Vagina (tissue), 2 donors: ENCODE measurements around the gene TBX18.

Source experiments
- POLR2A ChIP-seq, 2 donors: fragments of 450-650 bp; IDR thresholded peaks; one replicate each; pipeline ENCODE4 v1.6.1; 2017; ENCODE audit warnings: antibody characterized with exemption in 2 of 2, mild to moderate bottlenecking in 2 of 2, moderate library complexity in 2 of 2
- POLR2AphosphoS5 ChIP-seq, 2 donors: sonication (generic); formaldehyde crosslinking; IDR thresholded peaks; one replicate each; pipeline ENCODE4 v1.9.0; 2017; ENCODE audit warnings: antibody characterized with exemption in 2 of 2, mild to moderate bottlenecking in 2 of 2, low read depth in 1 of 2; ENCODE audit not compliant: insufficient read depth in 1 of 2
- TF ChIP-seq, protein P1 (sequence below), 3 experiments: fragments of 450-650 bp in 2 of 3; fragments of 200-600 bp in 1 of 3; sonication (generic) in 1 of 3; IDR thresholded peaks; one replicate each; pipeline ENCODE4 v1.5.1; 2017 to 2019; ENCODE audit warnings: antibody characterized with exemption in 3 of 3, mild to moderate bottlenecking in 2 of 3, moderate library complexity in 2 of 3

DNA sequence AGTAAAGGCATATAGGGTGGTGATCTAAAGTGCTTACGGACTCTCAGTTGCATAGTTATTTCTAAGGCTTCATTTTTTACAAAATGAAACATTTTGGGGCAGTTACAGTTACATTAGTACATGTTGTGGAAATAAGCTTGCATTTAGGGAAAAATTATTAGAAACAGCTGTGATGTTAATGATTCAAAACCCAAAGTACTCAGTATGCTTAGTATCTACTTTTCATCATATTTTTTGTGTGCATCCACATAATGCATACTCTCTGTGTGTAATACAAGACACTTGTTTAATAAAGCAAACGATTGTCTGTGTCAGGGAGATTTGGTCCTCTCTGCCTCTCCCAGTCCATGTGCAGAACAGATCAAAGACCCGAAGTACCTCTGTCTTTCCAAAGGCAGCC, 11.4 kb upstream of the TBX18 start:
- TF ChIP-seq POLR2A (IDR thresholded peaks at IDR 0.05) (no peak), POLR2AphosphoS5 (IDR thresholded peaks at IDR 0.05; ENCODE audit: insufficient read depth in 1 of 2, low read depth in 1 of 2) (no peak)
- TF ChIP-seq, protein P1, sequence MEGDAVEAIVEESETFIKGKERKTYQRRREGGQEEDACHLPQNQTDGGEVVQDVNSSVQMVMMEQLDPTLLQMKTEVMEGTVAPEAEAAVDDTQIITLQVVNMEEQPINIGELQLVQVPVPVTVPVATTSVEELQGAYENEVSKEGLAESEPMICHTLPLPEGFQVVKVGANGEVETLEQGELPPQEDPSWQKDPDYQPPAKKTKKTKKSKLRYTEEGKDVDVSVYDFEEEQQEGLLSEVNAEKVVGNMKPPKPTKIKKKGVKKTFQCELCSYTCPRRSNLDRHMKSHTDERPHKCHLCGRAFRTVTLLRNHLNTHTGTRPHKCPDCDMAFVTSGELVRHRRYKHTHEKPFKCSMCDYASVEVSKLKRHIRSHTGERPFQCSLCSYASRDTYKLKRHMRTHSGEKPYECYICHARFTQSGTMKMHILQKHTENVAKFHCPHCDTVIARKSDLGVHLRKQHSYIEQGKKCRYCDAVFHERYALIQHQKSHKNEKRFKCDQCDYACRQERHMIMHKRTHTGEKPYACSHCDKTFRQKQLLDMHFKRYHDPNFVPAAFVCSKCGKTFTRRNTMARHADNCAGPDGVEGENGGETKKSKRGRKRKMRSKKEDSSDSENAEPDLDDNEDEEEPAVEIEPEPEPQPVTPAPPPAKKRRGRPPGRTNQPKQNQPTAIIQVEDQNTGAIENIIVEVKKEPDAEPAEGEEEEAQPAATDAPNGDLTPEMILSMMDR (IDR thresholded peaks at IDR 0.05): no peak
